ENCODE data around the gene CFAP221. TPM values are rescaled to one million over a fixed set of nuclear protein-coding genes. Genes with fewer than 3 reads are reported as not detected.

Gene CFAP221
- total RNA-seq, 8 experiments from 2014 or later, result 0.52 to 18.7 (median 6.0) TPM; not detected in 1

GRCh38 chr2:119662297-119662696 lies 118.0 kb downstream of the CFAP221 start:
- H3K4me1 ChIP-seq (replicated peaks in 1 of 2), result no peaks in the 10 kb centered on the region
- in situ Hi-C loops (cut with MboI; ENCODE audit: low pct_unique_long_range_greater_than_20kb in 2 of 9, low sequenced_read_pairs in 9 of 9, unreplicated experiment in 9 of 9), result loop anchor here in 3 of 9 experiments (25.0 kb wide), 1 partner anchor 250 kb away; no protein-coding TSS in a partner anchor

GRCh38 chr2:119668546-119668945 lies 124.3 kb downstream of the CFAP221 start:
- Histone ChIP-seq H3K27ac (no peak overlapping the region), H3K4me3 (no peak overlapping the region), H3K4me1 (replicated peaks in 1 of 2) (peaks cover 3 to 7% of the 10 kb centered on the region in 2 donors)
- no peak for ATAC-seq (replicated peaks in 6 of 8)
- in situ Hi-C loops (cut with MboI; ENCODE audit: low pct_unique_long_range_greater_than_20kb in 2 of 9, low sequenced_read_pairs in 9 of 9, unreplicated experiment in 9 of 9), result loop anchor here in 3 of 9 experiments (25.0 kb wide), 1 partner anchor 256 kb away; no protein-coding TSS in a partner anchor
- 8 to 100% (median 60%) methylated on average over 1 to 2 of the region's 2 CpGs for WGBS, 10 experiments

More at GRCh38 chr2:119662297-119662696, 118.0 kb downstream of the CFAP221 start:
- Histone ChIP-seq H3K4me3 (no peak overlapping the region), H3K27ac (no peak overlapping the region)
- WGBS, 10 experiments, result 13 to 100% (median 84%) methylated on average over 1 to 3 of the region's 3 CpGs
- ATAC-seq (replicated peaks in 6 of 8), result no peak

GRCh38 chr2:119671016-119671415 lies 126.8 kb downstream of the CFAP221 start:
- Histone ChIP-seq H3K4me3 (no peak overlapping the region), H3K4me1 (replicated peaks in 1 of 2) (peaks cover 3 to 7% of the 10 kb centered on the region in 2 donors), H3K27ac (no peak overlapping the region)
- in situ Hi-C loops (cut with MboI; ENCODE audit: low pct_unique_long_range_greater_than_20kb in 2 of 9, low sequenced_read_pairs in 9 of 9, unreplicated experiment in 9 of 9), result loop anchor here in 3 of 9 experiments (25.0 kb wide), 1 partner anchor 259 kb away; no protein-coding TSS in a partner anchor
- peak in 2 of 8 experiments; percentile 29 to 37 for ATAC-seq (replicated peaks in 6 of 8)
- WGBS, 10 experiments, result 0 to 100% (median 92%) methylated on average over 1 to 2 of the region's 2 CpGs; no CpG with 5 or more reads in 1 of the 10 experiments

- no peak overlapping the region for H3K4me3 ChIP-seq
- no peak for ATAC-seq (replicated peaks in 6 of 8)
- H3K27ac ChIP-seq, result no peak overlapping the region
- in situ Hi-C loops (cut with MboI; ENCODE audit: low pct_unique_long_range_greater_than_20kb in 2 of 9, low sequenced_read_pairs in 9 of 9, unreplicated experiment in 9 of 9), result loop anchor here in 3 of 9 experiments (25.0 kb wide), 1 partner anchor 259 kb away; no protein-coding TSS in a partner anchor
- WGBS, 10 experiments, result 39 to 100% (median 55%) methylated on average over 1 to 6 of the region's 6 CpGs; no CpG with 5 or more reads in 3 of the 10 experiments
- H3K4me1 ChIP-seq (replicated peaks in 1 of 2), result peaks cover 3 to 7% of the 10 kb centered on the region in 2 donors
Observed at GRCh38 chr2:119671752-119672151, 127.5 kb downstream of the CFAP221 start.

GRCh38 chr2:119672161-119672862 lies 128.1 kb downstream of the CFAP221 start:
- in situ Hi-C loops (cut with MboI; ENCODE audit: low pct_unique_long_range_greater_than_20kb in 2 of 9, low sequenced_read_pairs in 9 of 9, unreplicated experiment in 9 of 9), result loop anchor here in 3 of 9 experiments (25.0 kb wide), 1 partner anchor 260 kb away; no protein-coding TSS in a partner anchor
- peaks cover 3 to 7% of the 10 kb centered on the region in 2 donors for H3K4me1 ChIP-seq (replicated peaks in 1 of 2)
- no peak for ATAC-seq (replicated peaks in 6 of 8)
- H3K27ac ChIP-seq, result no peak overlapping the region
- no peak overlapping the region for H3K4me3 ChIP-seq
- WGBS, 10 experiments, result 60 to 100% (median 88%) methylated on average over 1 to 4 of the region's 5 CpGs; no CpG with 5 or more reads in 2 of the 10 experiments

- Histone ChIP-seq H3K27ac (no peak overlapping the region), H3K4me1 (replicated peaks in 1 of 2) (peaks cover 3 to 7% of the 10 kb centered on the region in 2 donors), H3K4me3 (no peak overlapping the region)
- in situ Hi-C loops (cut with MboI; ENCODE audit: low pct_unique_long_range_greater_than_20kb in 2 of 9, low sequenced_read_pairs in 9 of 9, unreplicated experiment in 9 of 9), result loop anchor here in 3 of 9 experiments (25.0 kb wide), 1 partner anchor 261 kb away; no protein-coding TSS in a partner anchor
- no peak for ATAC-seq (replicated peaks in 6 of 8)
- WGBS, 10 experiments, result 17 to 80% methylated on average over 1 of the region's 2 CpGs; no CpG with 5 or more reads in 8 of the 10 experiments
Observed at GRCh38 chr2:119673796-119674195, 129.5 kb downstream of the CFAP221 start.

GRCh38 chr2:119674711-119675500 lies 130.7 kb downstream of the CFAP221 start:
- Histone ChIP-seq H3K27ac (no peak overlapping the region), H3K4me3 (no peak overlapping the region), H3K4me1 (replicated peaks in 1 of 2) (peaks cover 5 to 9% of the 10 kb centered on the region in 2 donors)
- 16 to 100% (median 40%) methylated on average over 1 to 4 of the region's 10 CpGs; no CpG with 5 or more reads in 3 of the 10 experiments for WGBS, 10 experiments
- in situ Hi-C loops (cut with MboI; ENCODE audit: low pct_unique_long_range_greater_than_20kb in 2 of 9, low sequenced_read_pairs in 9 of 9, unreplicated experiment in 9 of 9), result loop anchor here in 3 of 9 experiments (25.0 kb wide), 1 partner anchor 263 kb away; no protein-coding TSS in a partner anchor
- ATAC-seq (replicated peaks in 6 of 8), result no peak

GRCh38 chr2:119678021-119678656 lies 133.9 kb downstream of the CFAP221 start:
- no peak overlapping the region for H3K4me3 ChIP-seq
- ATAC-seq (replicated peaks in 6 of 8), result no peak
- 20 to 100% (median 80%) methylated on average over 2 to 11 of the region's 19 CpGs; no CpG with 5 or more reads in 4 of the 10 experiments for WGBS, 10 experiments

GRCh38 chr2:119679526-119679837 lies 135.2 kb downstream of the CFAP221 start:
- H3K27ac ChIP-seq, result no peak overlapping the region
- ATAC-seq (replicated peaks in 6 of 8), result no peak
- H3K4me3 ChIP-seq, result peak overlapping the region; percentile 56 to 92 (median 60)
- 0 to 3% (median 1%) methylated on average over 3 to 9 of the region's 9 CpGs; no CpG with 5 or more reads in 1 of the 10 experiments for WGBS, 10 experiments
- H3K4me1 ChIP-seq (replicated peaks in 1 of 2), result peaks cover 22 to 29% of the 10 kb centered on the region in 2 donors
- in situ Hi-C loops (cut with MboI; ENCODE audit: low pct_unique_long_range_greater_than_20kb in 2 of 9, low sequenced_read_pairs in 9 of 9, unreplicated experiment in 9 of 9), result no loop called here

More at GRCh38 chr2:119678021-119678656, 133.9 kb downstream of the CFAP221 start:
- Histone ChIP-seq H3K27ac (no peak overlapping the region), H3K4me1 (replicated peaks in 1 of 2) (peaks cover 8 to 16% of the 10 kb centered on the region in 2 donors)
- in situ Hi-C loops (cut with MboI; ENCODE audit: low pct_unique_long_range_greater_than_20kb in 2 of 9, low sequenced_read_pairs in 9 of 9, unreplicated experiment in 9 of 9), result no loop called here

- H3K4me1 ChIP-seq (replicated peaks in 1 of 2), result peaks cover 25 to 33% of the 10 kb centered on the region in 2 donors
- H3K4me3 ChIP-seq, result peak overlapping the region; percentile 56 to 92 (median 60)
- no peak for ATAC-seq (replicated peaks in 6 of 8)
- 35 to 94% (median 86%) methylated on average over 2 of the region's 2 CpGs; no CpG with 5 or more reads in 4 of the 10 experiments for whole genome bisulfite sequencing, 10 experiments
- in situ Hi-C loops (cut with MboI; ENCODE audit: low pct_unique_long_range_greater_than_20kb in 2 of 9, low sequenced_read_pairs in 9 of 9, unreplicated experiment in 9 of 9), result no loop called here
- H3K27ac ChIP-seq, result no peak overlapping the region
Observed at GRCh38 chr2:119679846-119680245, 135.6 kb downstream of the CFAP221 start.

- in situ Hi-C loops (cut with MboI; ENCODE audit: low pct_unique_long_range_greater_than_20kb in 2 of 9, low sequenced_read_pairs in 9 of 9, unreplicated experiment in 9 of 9), result no loop called here
- 92 to 100% (median 98%) methylated on average over 2 to 7 of the region's 13 CpGs; no CpG with 5 or more reads in 3 of the 10 experiments for WGBS, 10 experiments
- Histone ChIP-seq H3K27ac (no peak overlapping the region), H3K4me3 (no peak overlapping the region), H3K4me1 (replicated peaks in 1 of 2) (peaks cover 30 to 35% of the 10 kb centered on the region in 2 donors)
- ATAC-seq (replicated peaks in 6 of 8), result no peak
Observed at GRCh38 chr2:119680457-119681202, 136.4 kb downstream of the CFAP221 start.
